AG04449 (cell line): Measurements from ENCODE around the gene LPCAT4.

ENCODE experiments used
- CTCF ChIA-PET: fragments of 350-600 bp; formaldehyde crosslinking; extraction: SDS; loops from one replicate; lab custom pipeline; 2021; ENCODE audit warnings: antibody characterized with exemption; lab: Yijun Ruan, JAX
- POLR2A ChIA-PET: fragments of 400-600, 350-600 bp; formaldehyde crosslinking; extraction: SDS; loops from one replicate; lab custom pipeline; 2020; ENCODE audit warnings: antibody characterized with exemption, inconsistent platforms; lab: Yijun Ruan, JAX
- DNase-seq: peaks from one replicate; pipeline ENCODE4 v3.0.0-alpha.2; 2010; ENCODE audit warnings: low read depth, low spot score
- H3K4me3 ChIP-seq: 2 replicates; pipeline ENCODE4 v1.5.1; 2011; ENCODE audit warnings: low read depth, mild to moderate bottlenecking, control low read depth, low read length
- TF ChIP-seq, protein P1 (sequence below): IDR thresholded peaks from one replicate; pipeline ENCODE4 v1.5.1; 2011; ENCODE audit warnings: mild to moderate bottlenecking, moderate library complexity, low read length, control low read depth, inconsistent platforms; ENCODE audit not compliant: insufficient read depth; ENCODE audit errors: missing control alignments

LPCAT4 gene

DNA sequence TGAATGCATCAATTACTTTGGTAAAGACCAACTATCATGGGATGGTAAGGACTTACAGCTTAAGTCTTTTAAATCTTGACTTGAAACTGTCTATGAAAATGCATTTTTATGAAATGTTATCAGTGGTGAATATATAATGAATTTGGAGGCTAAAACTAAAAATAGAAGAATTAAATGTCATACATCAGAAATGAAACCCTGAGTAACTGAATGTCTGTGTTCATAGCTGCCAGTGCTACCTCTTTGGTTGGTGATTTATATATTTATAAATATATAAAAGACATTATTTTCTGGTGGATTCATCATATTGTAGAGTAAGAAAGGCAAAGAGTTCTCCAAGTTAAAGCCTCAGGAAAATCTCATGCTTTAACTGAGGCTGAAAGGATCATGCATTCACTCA is 41.6 kb downstream of the LPCAT4 start:
- CTCF ChIA-PET, result interaction anchor here (0.9 to 2.4 kb wide), 3 partner anchors 18 to 84 kb away, joined by 3 to 10 read pairs (median 7); partner anchors contain the start of genes LPCAT4, NOP10 and NUTM1
- TF ChIP-seq, protein P1, sequence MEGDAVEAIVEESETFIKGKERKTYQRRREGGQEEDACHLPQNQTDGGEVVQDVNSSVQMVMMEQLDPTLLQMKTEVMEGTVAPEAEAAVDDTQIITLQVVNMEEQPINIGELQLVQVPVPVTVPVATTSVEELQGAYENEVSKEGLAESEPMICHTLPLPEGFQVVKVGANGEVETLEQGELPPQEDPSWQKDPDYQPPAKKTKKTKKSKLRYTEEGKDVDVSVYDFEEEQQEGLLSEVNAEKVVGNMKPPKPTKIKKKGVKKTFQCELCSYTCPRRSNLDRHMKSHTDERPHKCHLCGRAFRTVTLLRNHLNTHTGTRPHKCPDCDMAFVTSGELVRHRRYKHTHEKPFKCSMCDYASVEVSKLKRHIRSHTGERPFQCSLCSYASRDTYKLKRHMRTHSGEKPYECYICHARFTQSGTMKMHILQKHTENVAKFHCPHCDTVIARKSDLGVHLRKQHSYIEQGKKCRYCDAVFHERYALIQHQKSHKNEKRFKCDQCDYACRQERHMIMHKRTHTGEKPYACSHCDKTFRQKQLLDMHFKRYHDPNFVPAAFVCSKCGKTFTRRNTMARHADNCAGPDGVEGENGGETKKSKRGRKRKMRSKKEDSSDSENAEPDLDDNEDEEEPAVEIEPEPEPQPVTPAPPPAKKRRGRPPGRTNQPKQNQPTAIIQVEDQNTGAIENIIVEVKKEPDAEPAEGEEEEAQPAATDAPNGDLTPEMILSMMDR, result no peak
- no peak for DNase-seq
- POLR2A ChIA-PET, result interaction anchor here (0.8 kb wide), 1 partner anchor 12 kb away, joined by 3 read pairs; the partner anchor contains the start of gene SLC12A6
- H3K4me3 ChIP-seq, result no peak overlapping the region

DNA sequence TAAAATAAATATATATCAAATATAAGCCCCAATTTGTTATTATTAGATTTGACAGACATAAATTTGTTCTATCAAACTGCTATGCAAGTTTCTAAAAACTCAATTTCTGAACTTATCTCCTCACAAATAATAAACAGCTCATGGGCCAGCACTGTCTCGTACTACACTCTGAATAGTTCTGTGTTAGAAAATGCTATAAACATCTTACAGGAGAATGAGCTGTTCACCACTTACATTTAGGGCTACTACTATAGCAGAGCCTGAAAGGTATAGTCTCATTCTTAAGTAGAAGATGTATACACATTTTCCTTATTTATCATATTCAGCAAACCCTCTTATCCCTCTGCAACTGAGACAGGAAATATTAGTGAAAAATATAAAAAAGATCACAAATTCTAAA is 42.1 kb downstream of the LPCAT4 start:
- TF ChIP-seq, protein P1, result no peak
- DNase-seq, result no peak
- no peak overlapping the region for H3K4me3 ChIP-seq
- ChIA-PET POLR2A (no interaction called here), CTCF (interaction anchor here (0.9 to 2.4 kb wide), 3 partner anchors 18 to 84 kb away, joined by 3 to 10 read pairs (median 7); partner anchors contain the start of genes LPCAT4, NOP10 and NUTM1)

DNA sequence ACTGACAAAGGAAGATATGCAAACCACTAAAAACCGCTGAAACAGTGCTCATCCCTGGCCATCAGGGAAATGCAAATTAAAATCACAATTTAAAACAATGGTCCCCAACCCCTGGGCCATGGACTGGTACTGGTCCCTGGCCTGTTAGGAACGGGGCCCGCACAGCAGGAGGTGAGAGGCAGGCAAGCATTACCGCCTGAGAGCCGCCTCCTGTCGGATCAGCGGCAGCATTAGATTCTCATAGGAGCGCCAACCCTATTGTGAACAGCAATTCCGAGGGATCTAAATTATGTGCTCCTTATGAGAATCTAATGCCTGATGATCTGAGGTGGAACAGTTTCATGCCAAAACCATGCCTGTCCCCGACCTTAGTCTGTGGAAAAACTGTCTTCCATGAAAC is 43.8 kb downstream of the LPCAT4 start:
- DNase-seq, result no peak
- TF ChIP-seq, protein P1, result no peak
- no peak overlapping the region for H3K4me3 ChIP-seq
- ChIA-PET POLR2A (no interaction called here), CTCF (no interaction called here)

DNA sequence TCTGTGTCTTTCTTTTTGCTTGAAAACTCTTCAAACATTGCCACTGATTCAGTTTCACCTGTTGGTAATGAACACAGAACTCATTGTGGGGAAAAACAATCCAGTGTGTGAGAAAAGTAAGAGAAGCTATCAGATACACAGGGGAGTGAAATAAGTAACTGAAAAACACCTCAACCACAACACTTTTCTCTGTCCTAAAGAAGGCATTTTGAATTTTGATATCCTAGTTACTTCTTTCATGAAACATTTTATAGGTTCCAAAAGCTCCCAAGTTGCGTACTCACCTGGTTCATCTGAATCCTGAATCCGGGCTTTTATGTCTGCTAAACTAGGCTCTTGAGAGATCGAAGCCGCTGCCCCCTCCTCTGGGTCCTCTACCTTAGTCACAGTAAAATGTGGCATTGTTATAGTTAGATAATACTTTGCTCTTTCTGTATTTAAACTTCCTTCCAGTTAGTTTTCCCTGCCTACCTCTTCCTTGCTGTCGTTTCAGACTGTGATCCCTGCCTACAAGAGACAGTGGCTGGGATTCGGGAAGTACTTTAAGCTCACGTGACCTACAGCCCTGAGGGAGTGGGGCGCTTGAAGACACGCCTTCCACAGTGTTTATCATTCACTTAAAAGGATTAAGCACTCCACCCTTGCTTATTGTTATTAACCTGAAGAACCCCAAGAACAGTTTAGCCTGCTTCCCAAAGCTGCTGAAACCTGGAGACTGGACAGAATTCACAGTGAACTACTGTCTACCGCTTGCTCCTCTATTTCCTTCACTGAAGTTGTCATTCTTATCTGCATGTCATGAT is 48.5 kb downstream of the LPCAT4 start:
- TF ChIP-seq, protein P1, result no peak
- CTCF ChIA-PET, result interaction anchor here (0.6 to 1.3 kb wide), 5 partner anchors 20 to 109 kb away, joined by 3 to 4 read pairs (median 3); partner anchors contain the start of genes KATNBL1 and LPCAT4
- H3K4me3 ChIP-seq, result peak overlapping the region; percentile 58
- POLR2A ChIA-PET, result interaction anchor here (1.3 kb wide), 1 partner anchor 25 kb away, joined by 3 read pairs; the partner anchor contains the start of genes NOP10 and NUTM1
- DNase-seq, result no peak

DNA sequence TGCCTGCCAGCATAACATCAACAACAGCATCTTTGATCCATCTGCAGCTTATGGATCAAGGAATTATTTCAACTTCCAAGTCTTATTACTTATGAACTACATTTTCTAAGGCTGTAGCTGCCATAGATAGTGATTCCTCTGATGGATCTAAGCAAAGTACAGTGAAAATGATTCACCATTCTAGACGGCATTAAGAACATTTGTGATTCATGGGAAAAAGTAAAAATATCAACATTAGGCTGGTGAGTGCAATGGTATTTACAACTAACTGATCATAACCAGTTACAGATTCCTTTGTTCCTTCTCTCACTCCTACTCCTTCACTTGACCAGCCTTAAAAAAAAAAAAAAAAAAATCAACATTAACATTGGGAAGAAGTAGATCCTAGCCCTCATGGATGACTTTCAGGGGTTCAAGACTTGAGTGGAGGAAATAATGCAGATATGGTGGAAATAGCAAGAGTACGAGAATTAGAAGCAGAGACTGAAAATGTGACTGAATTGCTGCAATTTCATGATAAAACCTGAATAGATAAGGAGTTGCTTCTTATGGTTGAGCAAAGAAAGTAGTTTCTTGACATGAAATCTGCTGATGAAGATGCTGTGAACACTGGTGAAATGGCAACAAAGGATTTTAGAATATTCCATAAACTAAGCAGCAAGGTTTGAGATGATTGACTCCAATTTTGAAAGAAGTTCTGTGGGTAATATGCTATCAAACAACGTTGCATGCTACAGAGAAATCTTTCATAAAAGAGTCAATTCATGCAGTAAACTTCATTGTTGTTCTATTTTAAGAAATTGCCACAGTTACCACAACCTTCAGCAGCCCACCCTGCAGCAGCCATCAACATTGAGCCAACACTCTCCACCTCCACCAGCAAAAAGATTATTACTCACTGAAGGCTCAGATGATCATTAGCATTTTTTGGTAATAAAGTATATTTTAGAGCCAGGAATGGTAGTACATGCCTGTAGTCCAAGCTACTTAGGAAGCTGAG is 52.2 kb downstream of the LPCAT4 start:
- H3K4me3 ChIP-seq, result no peak overlapping the region
- TF ChIP-seq, protein P1, result no peak
- ChIA-PET CTCF (no interaction called here), POLR2A (no interaction called here)
- no peak for DNase-seq

DNA sequence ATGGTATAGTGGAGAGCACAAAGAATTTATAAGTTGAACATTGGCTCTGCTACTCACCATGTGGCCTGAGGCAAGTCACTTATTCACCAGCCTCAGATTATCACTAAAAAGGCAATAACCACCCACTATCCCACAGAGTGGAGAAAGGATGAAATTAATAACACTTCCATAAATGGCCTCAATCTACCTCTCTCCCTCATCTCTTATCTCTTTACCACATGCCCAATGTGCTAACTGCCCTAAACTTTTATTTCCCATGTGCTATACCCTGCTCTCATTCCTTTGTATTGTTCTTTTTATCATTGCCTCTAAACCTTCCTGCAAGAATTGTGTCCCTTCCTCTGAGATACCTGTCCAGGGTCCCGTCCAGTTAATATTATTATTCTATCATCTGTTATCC is 55.4 kb downstream of the LPCAT4 start:
- H3K4me3 ChIP-seq, result no peak overlapping the region
- ChIA-PET CTCF (no interaction called here), POLR2A (no interaction called here)
- no peak for DNase-seq
- TF ChIP-seq, protein P1, result no peak
